IMR-90 (cell line): ENCODE data around the gene MFAP4.

ENCODE experiments used
- CEBPB ChIP-seq: IDR thresholded peaks from 2 replicates; pipeline ENCODE4 v1.6.1; 2012; ENCODE audit warnings: low read depth, low read length, improper control_type of control experiment
- POLR2A ChIP-seq: IDR thresholded peaks from 2 replicates; pipeline ENCODE4 v1.6.1; 2012; ENCODE audit warnings: mild to moderate bottlenecking, low read depth, low read length
- RCOR1 ChIP-seq: IDR thresholded peaks from 2 replicates; pipeline ENCODE4 v1.6.1; 2012; ENCODE audit warnings: mild to moderate bottlenecking, low read length, improper control_type of control experiment; ENCODE audit not compliant: insufficient replicate concordance

DNA sequence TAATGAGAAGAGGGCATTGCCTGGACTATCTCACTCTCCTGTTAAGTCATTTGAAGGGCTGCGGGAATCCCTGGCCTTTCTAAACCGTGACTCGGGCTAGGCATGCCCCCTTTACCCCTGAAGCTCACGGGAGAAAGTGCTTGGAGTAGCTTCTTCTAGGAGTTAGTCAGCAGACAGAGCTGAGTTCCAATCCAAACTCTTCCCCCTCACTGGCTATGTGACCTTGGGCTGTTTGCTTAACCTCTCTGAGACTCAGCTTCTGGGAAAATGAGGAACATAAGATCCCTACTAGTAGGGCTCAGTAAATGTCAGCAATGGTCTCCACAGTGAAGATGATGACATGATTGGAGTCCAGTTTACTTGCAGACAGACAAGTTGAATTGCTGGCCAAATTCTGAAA is 18.8 kb downstream of the MFAP4 start:
- TF ChIP-seq CEBPB (no peak), POLR2A (no peak), RCOR1 (no peak)
